ENCODE measurements around the gene IMP3.

- TF ChIP-seq, protein P1, sequence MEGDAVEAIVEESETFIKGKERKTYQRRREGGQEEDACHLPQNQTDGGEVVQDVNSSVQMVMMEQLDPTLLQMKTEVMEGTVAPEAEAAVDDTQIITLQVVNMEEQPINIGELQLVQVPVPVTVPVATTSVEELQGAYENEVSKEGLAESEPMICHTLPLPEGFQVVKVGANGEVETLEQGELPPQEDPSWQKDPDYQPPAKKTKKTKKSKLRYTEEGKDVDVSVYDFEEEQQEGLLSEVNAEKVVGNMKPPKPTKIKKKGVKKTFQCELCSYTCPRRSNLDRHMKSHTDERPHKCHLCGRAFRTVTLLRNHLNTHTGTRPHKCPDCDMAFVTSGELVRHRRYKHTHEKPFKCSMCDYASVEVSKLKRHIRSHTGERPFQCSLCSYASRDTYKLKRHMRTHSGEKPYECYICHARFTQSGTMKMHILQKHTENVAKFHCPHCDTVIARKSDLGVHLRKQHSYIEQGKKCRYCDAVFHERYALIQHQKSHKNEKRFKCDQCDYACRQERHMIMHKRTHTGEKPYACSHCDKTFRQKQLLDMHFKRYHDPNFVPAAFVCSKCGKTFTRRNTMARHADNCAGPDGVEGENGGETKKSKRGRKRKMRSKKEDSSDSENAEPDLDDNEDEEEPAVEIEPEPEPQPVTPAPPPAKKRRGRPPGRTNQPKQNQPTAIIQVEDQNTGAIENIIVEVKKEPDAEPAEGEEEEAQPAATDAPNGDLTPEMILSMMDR (optimal IDR thresholded peaks at IDR 0.05 in 1 of 3, IDR thresholded peaks at IDR 0.05 in 1 of 3, conservative IDR thresholded peaks at IDR 0.05 in 1 of 3; ENCODE audit: extremely low read depth in 1 of 3, insufficient read depth in 2 of 3, low read length in 3 of 3): no peak
- no peak for TF ChIP-seq EZH2 (IDR thresholded peaks at IDR 0.05; ENCODE audit: low read length)
Observed at GRCh38 chr15:75646944-75647364, 6.9 kb upstream of the IMP3 start.
